ENCODE measurements around the gene ABHD17A.

- TF ChIP-seq, protein P1, sequence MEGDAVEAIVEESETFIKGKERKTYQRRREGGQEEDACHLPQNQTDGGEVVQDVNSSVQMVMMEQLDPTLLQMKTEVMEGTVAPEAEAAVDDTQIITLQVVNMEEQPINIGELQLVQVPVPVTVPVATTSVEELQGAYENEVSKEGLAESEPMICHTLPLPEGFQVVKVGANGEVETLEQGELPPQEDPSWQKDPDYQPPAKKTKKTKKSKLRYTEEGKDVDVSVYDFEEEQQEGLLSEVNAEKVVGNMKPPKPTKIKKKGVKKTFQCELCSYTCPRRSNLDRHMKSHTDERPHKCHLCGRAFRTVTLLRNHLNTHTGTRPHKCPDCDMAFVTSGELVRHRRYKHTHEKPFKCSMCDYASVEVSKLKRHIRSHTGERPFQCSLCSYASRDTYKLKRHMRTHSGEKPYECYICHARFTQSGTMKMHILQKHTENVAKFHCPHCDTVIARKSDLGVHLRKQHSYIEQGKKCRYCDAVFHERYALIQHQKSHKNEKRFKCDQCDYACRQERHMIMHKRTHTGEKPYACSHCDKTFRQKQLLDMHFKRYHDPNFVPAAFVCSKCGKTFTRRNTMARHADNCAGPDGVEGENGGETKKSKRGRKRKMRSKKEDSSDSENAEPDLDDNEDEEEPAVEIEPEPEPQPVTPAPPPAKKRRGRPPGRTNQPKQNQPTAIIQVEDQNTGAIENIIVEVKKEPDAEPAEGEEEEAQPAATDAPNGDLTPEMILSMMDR (IDR thresholded peaks at IDR 0.05; ENCODE audit: low read depth, low read length, poor library complexity, severe bottlenecking): no peak
- no peak for TF ChIP-seq EZH2phosphoT487 (IDR thresholded peaks at IDR 0.05; ENCODE audit: borderline replicate concordance, low read length)
Measured at GRCh38 chr19:1922803-1923202, 37.5 kb upstream of the ABHD17A start.

All from DOHH2 (cell line).